Measurements from ENCODE around the gene SCIMP. TPM values are rescaled to one million over a fixed set of nuclear protein-coding genes. Genes with fewer than 3 reads are reported as not detected.

The SCIMP gene
- total and polyA plus RNA-seq, 7 donors = 0.12 to 0.74 (median 0.47) TPM

DNA sequence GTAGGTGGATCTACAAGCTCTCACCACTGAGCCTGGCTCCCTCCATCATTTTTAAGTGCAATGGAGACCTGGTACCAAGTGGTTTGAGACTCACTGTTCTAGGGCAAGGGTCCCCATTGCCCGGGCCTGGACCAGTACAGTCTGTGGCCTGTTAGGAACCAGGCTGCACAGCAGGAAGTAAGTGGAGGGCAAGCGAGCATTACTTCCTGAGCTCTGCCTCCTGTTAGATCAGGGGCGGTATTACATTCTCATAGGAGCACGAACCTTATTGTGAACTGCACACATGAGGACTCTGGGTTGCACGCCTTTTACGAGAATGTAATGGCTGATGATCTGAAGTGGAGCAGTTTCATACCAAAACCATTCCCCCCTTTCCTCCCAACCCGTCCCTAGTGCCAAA lies 36.2 kb downstream of the SCIMP start:
- no peak for ATAC-seq
- H3K4me1 ChIP-seq = no peaks in the 10 kb centered on the region
- 88 to 91% (median 88%) methylated on average over 7 of the region's 7 CpGs for WGBS, 3 donors
- H3K27ac ChIP-seq = no peak overlapping the region
- intact Hi-C loops (cut with DNase I) = no loop called here
- H3K36me3 ChIP-seq (ENCODE audit: insufficient read depth in 1 of 2, low read depth in 1 of 2) = no peaks in the 10 kb centered on the region
- no peaks in the 10 kb centered on the region for H3K9me3 ChIP-seq
- no peak overlapping the region for H3K4me3 ChIP-seq
- TF ChIP-seq, protein P1, sequence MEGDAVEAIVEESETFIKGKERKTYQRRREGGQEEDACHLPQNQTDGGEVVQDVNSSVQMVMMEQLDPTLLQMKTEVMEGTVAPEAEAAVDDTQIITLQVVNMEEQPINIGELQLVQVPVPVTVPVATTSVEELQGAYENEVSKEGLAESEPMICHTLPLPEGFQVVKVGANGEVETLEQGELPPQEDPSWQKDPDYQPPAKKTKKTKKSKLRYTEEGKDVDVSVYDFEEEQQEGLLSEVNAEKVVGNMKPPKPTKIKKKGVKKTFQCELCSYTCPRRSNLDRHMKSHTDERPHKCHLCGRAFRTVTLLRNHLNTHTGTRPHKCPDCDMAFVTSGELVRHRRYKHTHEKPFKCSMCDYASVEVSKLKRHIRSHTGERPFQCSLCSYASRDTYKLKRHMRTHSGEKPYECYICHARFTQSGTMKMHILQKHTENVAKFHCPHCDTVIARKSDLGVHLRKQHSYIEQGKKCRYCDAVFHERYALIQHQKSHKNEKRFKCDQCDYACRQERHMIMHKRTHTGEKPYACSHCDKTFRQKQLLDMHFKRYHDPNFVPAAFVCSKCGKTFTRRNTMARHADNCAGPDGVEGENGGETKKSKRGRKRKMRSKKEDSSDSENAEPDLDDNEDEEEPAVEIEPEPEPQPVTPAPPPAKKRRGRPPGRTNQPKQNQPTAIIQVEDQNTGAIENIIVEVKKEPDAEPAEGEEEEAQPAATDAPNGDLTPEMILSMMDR (IDR thresholded peaks at IDR 0.05) = no peak
- DNase-seq = no peak
- no peaks in the 10 kb centered on the region for H3K27me3 ChIP-seq (ENCODE audit: insufficient read depth in 3 of 3, low read length in 2 of 3)

DNA sequence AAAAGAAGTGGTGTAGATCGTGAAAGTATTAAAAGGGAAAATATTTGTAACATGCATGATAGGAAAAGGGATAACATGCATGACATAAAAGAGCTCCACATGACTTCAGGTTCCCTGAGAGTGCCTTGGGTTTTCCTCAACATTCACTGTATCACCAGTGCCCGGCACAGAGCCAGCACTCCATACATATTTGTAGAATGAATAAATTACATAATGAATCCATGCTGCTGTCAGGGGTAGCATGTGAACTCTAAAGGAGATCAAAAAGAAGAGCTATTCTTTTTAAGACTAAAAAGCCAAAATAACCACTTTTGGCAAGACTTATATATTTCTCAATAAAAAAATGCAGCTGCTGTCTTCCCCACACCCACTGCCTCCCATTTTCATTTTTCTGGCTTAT lies 40.3 kb downstream of the SCIMP start:
- Histone ChIP-seq H3K9me3 (peaks cover 12% of the 10 kb centered on the region), H3K27ac (no peak overlapping the region), H3K4me1 (peaks cover 12% of the 10 kb centered on the region), H3K27me3 (ENCODE audit: insufficient read depth in 3 of 3, low read length in 2 of 3) (no peaks in the 10 kb centered on the region), H3K4me3 (no peak overlapping the region), H3K36me3 (ENCODE audit: insufficient read depth in 1 of 2, low read depth in 1 of 2) (peaks cover 2 to 3% of the 10 kb centered on the region in 2 donors)
- TF ChIP-seq, protein P1 (IDR thresholded peaks at IDR 0.05) = no peak
- intact Hi-C loops (cut with DNase I) = no loop called here
- ATAC-seq = no peak
- WGBS, 3 donors = 77 to 85% (median 81%) methylated on average over 2 of the region's 2 CpGs
- no peak for DNase-seq

DNA sequence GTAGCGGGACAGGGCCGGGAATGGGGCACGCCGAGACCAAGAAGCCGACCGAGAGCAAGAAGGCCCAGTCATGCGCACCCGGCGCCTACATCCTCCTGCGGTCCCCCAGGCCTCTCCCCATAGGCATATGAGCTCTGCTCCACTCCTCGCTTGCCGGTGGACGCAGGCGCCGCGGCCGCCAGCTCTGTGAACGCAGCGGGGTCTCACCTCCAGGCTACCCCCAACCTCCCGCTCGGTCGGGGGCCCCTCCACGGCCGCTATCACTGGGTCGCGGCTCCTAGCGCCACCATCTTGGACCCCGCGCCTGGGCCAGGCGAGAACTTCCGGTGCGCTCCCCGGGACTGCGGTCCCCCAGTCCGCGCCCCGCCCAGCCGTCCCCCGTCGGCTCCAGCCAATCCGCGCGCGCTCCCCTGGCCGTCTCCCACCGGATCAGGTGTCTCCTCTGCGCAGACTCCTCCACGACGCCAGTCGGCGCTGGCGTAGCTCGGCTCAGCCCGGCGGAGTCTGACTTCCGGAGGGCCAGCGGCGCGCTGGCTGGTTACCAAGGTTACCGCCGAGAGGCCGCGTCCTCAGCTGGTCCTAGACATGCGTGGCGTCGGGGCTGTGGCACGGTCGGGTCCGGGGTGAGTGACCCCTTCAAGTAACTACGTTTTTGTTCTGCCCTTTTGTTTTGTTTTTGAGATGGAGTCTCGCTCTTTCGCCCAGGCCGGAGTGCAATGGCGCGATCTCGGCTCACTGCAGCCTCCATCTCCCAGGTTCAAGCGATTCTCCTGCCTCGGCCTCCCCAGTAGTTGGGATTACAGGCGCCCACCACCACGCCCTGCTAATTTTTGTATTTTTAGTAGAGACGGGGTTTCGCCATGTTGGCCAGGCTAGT lies 42.9 kb downstream of the SCIMP start, which contains the start of gene ZNF594:
ZNF594 (minus strand) TSS at position 328 of the 877 bp plus-strand sequence. CDS start 7,612 bp downstream, outside the sequence.
- Histone ChIP-seq H3K27me3 (ENCODE audit: insufficient read depth in 3 of 3, low read length in 2 of 3) (no peaks in the 10 kb centered on the region), H3K4me3 (peak within 1 kb of the TSS; percentile 92), H3K36me3 (ENCODE audit: insufficient read depth in 1 of 2, low read depth in 1 of 2) (peaks cover 3 to 15% of the 10 kb centered on the region in 2 donors), H3K9me3 (peaks cover 31% of the 10 kb centered on the region), H3K27ac (peak within 1 kb of the TSS; percentile 83), H3K4me1 (peaks cover 12% of the 10 kb centered on the region)
- intact Hi-C loops (cut with DNase I) = no loop called here
- peak; percentile 98 to 99 for DNase-seq
- 2 to 3% (median 2%) methylated on average over 69 to 82 of the region's 82 CpGs for WGBS, 3 donors
- ATAC-seq = peak; percentile 100
- TF ChIP-seq, protein P1 (IDR thresholded peaks at IDR 0.05) = peak; percentile 61

DNA sequence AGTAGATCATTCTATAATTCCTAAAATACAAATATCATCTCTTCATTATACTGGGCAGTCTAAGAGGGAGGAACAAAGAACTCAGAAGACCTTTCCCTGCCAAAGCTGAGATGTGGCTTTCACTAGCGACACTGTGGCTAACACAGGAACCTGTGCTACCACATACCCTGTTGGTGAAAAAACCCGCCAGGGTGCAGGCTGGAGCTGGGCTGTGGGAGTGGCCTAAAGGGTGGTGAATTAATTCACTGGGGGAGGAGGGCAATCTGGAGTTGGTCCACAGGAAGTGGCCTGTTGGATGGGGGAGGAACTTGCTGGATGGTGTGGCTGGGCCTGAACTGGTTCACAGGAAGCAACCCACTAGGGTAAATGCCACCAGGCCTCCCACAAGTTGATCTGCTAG lies 50.4 kb downstream of the SCIMP start:
- Histone ChIP-seq H3K27ac (no peak overlapping the region), H3K4me1 (no peaks in the 10 kb centered on the region), H3K4me3 (no peak overlapping the region), H3K27me3 (ENCODE audit: insufficient read depth in 3 of 3, low read length in 2 of 3) (no peaks in the 10 kb centered on the region), H3K9me3 (peaks cover 93% of the 10 kb centered on the region), H3K36me3 (ENCODE audit: insufficient read depth in 1 of 2, low read depth in 1 of 2) (peaks cover 8 to 29% of the 10 kb centered on the region in 2 donors)
- TF ChIP-seq, protein P1 (IDR thresholded peaks at IDR 0.05) = no peak
- DNase-seq (no peak), ATAC-seq (no peak)
- intact Hi-C loops (cut with DNase I) = no loop called here
- WGBS, 3 donors = 98 to 100% (median 100%) methylated on average over 2 of the region's 2 CpGs

Measured in psoas muscle (tissue), 8 donors.